Suppressor macrophage treated with lipopolysaccharide for 4 hours (primary cell): ENCODE measurements around the gene CDCP2.

ENCODE experiments used
- DNase-seq: peaks from one replicate; pipeline ENCODE4 v3.0.0-alpha.2; 2020

CDCP2 gene

DNA sequence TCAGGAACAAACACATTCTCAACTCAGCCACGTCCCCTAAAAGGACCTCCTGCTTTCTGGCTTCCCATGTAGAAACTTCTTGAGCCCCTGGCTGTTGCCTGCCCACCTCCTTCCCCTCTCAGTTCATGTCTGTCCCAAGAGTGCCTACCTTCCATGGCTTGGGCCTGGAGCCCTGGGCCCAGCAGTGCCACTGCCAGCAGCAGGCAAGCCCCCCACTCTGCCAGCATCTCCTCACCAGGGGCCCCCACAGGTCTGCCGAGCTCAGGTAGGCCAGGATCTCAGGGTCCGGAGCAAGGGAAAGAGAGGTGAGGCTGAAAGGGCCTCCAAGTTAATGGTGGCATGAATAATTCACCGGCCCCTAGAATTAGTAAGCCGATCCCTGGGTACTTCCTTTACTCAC lies at the start of gene CDCP2:
Gene CDCP2, minus strand, starts transcription at position 305 of the 400 bp plus-strand sequence. Its CDS starts 78 bp downstream, at position 227.
- DNase-seq, result no peak

DNA sequence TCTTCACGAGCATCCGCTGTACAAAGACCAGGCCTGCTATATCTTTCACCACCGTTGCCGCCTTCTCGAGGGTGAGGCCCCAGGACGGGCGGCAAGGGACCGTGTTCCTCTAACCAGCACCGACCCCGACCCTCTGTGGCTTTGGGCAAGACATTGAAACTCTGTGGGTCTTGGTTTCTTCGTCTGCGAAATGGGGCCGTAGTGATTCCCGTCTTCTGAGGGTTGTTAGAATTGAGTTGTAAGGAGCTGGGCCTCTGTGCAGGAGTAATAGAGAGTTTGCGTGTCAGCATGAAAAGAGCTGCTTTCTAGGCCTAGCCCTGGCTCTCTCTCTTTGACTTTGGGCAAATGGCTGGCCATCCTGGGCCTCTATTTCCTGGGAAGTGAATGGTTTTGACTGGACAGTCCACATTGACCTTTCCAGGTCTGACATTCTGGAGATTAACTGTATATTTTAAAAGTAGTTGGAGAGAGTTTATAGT lies 47.8 kb upstream of the CDCP2 start:
- DNase-seq, result no peak

DNA sequence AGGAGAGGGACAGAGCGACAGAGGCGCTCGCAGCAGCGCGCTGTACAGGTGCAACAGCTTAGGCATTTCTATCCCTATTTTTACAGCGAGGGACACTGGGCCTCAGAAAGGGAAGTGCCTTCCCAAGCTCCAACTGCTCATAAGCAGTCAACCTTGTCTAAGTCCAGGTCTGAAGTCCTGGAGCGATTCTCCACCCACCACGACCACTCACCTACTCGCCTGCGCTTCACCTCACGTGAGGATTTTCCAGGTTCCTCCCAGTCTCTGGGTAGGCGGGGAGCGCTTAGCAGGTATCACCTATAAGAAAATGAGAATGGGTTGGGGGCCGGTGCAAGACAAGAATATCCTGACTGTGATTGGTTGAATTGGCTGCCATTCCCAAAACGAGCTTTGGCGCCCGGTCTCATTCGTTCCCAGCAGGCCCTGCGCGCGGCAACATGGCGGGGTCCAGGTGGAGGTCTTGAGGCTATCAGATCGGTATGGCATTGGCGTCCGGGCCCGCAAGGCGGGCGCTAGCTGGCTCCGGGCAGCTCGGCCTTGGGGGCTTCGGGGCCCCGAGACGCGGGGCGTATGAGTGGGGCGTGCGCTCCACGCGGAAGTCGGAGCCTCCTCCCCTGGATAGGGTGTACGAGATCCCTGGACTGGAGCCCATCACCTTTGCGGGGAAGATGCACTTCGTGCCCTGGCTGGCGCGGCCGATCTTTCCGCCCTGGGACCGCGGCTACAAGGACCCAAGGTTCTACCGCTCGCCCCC lies 47.1 kb upstream of the CDCP2 start, which contains the start of the genes CYB5RL and MRPL37:
Gene CYB5RL, minus strand, starts transcription at position 266 of the 754 bp plus-strand sequence. CDS start 4,414 bp downstream, outside the sequence.
Gene MRPL37, plus strand, starts transcription at position 403 of the 754 bp plus-strand sequence. Its CDS starts 77 bp downstream, at position 480.
- peak; percentile 95 for DNase-seq

DNA sequence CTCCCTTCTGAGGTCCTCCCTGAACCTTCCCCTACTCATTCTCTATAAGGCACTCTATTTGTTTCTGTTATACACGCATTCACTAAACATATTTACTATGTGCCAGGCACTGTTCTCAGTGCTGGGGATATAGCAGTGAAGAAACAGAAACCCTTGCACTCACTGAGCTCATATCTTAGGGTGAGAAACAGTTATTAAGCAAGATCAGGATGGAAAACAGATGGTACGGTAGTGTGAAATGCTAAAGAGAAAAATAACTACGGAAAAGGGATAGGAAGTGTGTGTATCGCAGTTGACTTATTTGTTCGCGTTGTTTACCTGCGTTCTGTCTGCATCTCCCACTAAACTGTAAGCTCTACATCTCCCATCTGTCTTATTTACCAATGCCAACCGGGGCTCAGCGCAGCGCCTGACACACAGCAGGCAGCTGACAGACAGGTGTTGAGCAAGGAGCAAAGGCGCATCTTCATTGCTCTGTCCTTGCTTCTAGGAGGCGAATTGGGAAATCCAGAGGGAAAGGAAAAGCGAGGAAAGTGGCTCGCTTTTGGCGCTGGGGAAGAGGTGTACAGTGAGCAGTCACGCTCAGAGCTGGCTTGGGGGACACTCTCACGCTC lies 46.5 kb upstream of the CDCP2 start:
- peak; percentile 19 for DNase-seq

DNA sequence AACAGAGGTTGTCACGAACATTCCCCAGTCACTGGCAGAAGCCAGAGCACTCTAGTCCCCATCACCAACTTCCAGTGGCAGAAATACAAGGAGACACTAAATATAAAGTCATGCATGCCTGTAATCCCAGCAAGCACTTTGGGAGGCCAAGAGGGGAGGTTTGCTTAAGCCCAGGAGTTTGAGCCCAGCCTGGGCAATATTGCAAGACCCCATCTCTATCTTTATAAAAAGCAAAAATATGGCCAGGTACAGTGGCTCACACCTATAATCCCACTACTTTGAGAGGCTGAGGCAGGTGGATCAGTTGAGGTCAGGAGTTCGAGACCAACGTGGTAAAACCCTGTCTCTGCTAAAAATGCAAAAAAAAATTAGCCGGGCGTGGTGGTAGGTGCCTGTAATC lies 40.7 kb upstream of the CDCP2 start:
- no peak for DNase-seq

DNA sequence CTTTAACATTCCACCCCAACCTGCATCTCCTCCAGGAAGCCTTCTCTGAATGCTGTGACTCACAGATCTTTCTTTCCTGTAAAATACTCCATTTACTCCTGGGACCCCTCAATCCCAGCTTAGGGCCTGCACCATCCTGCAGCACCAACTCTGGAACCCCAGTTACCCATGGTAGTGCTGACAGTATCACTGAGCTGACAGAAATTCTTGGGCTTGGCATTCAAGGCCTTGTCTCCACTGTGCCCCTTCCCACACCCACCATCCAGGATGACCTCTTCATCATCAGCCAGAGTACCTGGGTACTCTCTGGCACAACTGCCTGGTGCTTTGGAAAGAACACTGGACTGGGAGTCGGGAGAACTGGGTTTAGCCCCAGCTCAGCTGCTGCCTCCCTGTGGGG lies 38.7 kb upstream of the CDCP2 start:
- DNase-seq, result no peak

DNA sequence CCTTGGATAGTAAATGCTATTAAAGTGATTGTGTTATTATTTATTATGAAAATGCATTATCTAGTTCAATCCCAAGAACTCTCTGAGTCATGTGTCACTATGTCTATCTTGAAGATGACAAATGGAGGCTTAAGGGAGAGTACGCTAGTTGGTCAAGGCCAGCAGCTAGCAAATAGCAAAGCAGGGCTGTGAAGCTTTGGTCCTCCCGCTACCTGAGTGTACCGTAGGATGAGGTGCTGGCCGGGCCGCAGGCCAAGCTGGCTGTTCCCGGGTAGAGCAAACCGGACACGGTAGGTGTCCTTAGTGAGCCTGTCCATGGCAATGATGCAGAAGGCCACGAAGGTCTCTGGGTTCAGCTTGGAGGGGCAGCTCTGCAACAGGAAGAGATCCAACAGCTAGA lies 37.7 kb upstream of the CDCP2 start:
- no peak for DNase-seq

DNA sequence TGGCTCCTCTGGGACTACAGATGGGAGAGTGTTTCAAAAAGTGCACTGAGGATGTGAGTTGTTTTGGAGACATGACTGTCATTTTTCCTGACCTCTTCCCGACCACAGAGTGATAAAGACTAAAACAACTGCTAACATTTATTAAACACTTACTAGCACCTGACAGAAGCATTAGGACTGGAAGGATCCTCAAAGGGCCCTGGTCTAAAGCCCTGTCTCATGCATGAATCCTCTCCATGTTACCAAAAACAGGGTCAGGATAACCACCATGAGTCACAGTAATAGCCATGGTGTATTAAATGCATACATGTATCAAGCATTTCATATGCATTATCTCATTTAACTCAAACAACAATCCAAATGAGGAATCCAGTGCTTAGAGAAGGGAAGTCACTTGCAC lies 35.5 kb upstream of the CDCP2 start:
- DNase-seq, result no peak

DNA sequence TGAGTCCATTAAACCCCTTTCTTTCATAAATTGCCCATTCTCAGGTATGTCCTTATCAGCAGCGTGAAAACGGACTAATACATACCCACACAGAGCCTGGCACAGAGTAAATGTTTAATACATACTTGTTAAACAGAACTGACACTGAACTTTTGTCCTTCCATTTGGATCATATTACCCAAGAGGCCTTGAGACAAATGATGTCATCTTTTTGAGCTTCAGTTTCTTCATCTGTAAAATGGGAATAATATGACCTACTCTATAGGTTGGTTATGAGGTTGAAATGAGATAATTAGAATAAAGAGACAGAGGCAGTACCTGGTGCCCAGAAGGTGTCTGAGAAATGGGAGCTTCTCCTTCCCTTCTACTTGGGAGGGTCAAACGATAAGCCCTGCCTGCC lies 33.3 kb upstream of the CDCP2 start:
- DNase-seq, result no peak

DNA sequence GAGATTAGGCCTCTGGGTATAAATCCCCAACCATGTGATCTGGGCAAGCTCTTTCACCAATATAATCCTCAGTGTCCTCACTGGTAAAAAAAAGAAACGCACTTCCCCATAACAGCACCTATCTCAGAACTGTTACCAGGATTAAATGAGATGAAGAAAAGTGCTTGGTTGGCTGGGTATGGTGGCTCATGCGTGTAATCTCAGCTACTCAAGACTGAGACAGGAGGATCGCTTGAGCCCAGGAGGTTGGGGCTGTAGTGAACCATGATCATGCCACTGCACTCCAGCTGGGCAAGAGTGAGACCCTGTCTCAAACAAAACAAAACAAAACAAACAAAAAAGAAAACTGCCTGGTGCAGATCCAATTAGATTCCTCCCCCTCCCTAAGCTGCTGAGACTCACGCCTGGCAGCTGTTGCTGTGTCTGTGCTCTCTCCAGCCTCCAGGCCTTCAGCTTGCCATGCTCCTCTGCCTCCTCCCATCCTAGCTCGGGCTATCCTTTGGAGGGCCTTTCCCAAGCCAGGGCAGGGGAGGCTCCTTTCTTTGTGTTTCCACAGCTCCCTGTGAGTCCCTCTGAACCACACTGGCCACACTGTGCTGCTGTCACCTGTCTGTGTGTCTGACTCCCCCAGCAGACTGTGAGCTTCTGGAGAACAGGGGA lies 28.0 kb upstream of the CDCP2 start:
- DNase-seq, result no peak

DNA sequence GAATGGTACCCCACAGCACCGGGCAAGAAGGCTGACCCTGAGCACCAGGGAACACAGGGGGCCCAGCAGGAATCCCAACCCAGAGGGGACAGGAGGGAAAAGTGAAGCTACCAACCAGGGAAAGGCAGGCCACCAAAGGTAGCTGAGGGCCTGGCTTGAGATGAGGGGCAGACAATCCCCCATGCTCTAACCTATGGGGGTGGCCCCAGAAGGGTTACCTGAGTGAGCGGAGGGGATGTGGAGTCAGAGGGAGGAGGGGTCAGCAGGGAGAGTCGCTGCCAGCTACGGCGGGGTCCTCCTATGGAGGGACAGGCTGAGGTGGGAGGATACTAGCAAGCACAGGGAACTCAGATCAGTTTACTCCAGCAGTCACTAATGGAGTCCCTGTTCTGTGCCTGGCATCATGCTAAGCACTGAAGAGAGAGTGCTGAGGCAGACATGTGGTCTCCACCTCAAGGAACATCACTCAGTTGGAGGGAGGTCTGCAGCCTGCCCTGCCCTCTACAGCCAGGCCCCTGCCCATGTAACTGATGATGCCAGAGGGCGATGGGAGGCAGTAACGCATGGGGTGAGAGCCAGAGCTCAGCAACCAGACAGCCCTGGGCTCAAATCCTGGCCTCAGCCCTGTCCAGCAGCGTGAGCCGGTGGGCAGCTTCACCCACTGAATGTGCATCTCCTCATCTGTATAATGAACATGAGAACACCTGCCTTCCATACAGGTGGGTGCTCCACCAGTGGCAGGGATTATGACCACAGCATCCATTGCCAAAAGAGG lies 25.7 kb upstream of the CDCP2 start:
- DNase-seq, result no peak

DNA sequence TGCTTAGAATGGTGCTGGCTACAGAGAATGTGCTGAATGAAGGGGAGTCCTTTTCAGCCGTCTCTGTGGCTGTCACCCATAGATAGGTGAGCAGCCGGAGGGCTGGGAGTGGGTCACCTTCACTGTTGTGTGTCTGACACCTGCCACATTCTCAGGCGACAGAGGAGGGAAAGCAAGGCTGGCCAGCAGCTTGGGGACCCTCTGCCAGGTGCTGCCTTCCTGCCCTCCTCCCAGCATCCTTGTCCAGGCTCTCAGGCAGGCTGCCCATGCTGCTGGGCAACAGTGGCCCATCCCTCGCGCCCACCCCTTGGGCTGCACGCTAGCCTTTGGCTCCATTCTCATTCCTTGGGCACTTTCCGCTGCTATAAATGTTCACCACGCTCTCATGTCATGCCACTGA lies 24.9 kb upstream of the CDCP2 start:
- DNase-seq, result no peak

DNA sequence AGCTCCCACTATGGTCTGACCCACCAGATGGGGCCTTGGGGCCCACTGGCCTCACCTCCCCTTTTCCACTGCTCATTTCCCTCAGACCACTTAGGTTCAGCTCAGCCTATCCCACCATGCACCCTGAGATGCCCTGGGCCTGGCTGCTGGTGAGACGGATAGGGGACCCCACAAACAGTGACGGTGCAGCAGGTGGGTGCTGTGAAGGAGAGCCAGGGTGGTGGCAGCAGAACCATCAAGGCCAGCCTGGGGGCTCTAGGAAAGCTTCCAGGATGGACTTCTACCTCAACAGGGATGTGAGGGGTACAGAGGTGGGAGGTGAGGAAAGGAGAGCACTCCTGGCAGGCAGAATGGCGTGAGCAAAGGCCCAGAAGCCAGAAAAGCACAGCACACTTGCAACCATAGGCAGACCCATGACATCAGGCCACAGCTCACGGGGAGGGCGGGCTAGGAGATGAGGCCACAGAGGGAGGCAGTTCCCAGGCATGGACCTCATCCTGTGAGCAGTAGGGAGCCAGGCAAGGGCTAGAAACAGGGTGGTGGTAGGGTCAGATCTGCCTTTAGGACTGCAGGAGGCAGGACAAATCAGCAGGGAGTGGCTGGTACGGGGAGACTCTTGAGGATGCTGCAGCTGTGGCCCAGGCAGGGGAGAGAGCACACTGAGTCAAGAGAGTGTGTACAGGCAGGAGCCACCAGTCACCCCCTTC lies 24.0 kb upstream of the CDCP2 start:
- no peak for DNase-seq

DNA sequence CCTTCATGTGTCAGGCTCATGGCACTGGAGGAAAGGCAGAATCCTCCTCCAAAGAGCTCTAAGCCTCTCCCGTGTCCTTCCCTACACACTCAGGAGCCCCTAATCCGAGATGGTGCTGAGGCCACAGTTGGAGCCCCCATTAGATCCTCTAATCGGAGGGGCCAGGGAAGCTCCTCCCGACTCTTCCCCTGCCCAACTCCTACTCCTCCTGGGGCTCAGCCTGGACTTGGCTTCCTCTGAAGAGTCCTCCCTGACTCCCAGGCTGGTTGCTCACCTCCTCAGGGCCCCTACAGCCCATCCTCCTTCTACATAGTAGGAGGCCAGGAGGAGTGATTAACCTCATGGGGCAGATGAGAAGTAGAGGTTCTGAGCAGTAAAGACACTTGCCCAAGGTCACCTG lies 21.3 kb upstream of the CDCP2 start:
- no peak for DNase-seq

DNA sequence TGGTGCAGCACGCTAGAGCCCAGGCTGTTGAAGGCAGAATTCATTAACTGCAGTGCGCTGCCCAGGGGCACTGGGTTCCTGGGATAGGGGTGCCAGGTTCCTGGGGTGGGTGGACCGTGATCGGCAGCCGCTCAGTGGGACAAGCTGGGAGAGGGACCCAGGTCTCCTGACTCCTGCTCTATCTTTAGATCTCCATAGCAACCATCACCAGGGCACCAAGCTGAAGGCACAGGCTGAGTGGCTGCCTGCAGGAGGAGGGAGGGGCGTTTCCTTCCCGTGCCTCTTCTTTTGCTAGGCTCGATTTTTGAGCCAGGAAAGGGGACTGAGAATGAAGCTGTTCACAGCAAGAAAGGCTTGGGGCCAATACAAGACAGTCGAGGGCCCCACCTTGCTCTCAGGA lies 20.9 kb upstream of the CDCP2 start:
- DNase-seq, result no peak

DNA sequence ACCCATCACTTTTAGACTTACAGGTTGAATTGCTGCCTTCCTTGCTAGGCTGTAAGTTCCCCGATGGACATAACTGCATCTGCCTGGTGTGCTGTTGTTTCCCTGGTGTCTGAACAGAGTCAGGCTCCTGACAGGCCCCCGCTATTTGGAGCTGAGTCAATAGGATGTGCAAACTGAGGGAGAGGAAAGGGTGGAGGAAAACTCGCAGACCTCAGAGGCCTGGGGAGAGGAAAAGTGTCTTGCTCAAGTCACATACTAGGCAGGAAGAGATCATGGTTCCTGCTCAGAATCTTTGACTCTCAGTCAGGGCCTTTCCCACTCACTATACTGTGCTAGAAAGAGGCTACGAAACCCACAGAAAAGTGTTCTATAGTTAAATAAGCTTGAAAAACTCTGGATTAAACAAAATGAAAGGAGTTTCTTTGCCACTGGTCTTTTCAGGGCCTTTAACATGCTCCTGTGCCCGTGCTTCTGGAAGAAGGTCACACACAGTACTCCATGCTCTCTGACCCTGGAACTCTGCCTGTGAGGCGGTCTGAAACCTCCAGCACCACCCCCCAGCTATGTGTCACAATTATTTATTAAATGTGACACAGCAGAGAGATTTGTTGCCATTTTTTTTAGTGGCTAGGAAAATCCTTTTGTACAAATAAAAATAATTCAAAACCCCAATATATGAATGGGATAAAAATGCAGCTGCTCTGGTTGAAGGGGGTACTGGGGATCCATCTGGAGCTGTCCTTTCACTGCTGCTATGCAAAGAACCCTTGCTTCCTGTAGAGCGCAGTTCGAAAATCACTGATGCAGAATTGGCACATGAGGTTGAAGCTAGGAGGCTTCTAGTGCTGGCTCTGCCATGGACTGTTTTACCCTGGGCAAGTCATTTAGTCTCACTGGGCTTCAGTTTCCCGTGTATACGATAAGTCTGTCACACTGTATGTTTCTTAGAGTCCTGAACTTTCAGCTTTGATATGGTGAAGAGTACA lies 20.1 kb upstream of the CDCP2 start:
- DNase-seq, result no peak

DNA sequence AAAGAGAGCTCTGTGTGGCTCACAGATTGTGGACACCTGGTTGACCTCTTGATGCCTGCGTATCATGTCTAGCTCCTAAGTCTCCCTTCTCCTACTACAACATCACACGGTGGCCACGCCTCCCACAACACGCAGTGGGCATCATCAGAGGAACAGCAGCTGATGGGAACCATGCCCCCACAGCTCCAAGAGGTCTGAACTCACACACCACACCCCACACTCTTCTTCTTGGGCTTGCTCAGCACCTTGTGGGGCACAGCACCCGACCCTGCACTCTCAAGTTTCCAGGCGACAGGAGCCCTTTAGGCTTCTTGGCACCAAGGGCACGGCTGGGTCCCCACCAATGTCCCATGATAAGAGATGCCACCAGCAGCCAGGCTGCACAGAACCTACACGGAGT lies 18.8 kb upstream of the CDCP2 start:
- no peak for DNase-seq

DNA sequence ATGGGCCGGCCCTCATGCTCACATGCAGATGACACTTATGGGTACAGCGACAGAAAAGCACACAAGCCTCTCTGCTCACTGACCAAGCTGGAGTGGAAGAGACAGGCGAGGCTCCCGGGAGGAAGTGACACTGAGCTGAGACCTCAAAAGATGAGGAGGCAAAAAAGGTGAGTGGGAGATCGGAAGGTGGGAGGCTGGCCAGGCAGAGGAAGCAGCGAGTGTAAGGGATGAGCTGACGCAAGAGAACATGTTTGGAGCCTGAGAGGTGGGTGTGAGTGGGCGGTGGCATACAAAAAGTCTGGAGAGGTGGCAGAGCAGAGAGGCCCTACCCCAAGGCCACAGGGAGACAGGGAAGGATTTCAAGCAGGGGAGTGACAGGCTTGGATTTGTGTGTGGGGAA lies 18.2 kb upstream of the CDCP2 start:
- no peak for DNase-seq

DNA sequence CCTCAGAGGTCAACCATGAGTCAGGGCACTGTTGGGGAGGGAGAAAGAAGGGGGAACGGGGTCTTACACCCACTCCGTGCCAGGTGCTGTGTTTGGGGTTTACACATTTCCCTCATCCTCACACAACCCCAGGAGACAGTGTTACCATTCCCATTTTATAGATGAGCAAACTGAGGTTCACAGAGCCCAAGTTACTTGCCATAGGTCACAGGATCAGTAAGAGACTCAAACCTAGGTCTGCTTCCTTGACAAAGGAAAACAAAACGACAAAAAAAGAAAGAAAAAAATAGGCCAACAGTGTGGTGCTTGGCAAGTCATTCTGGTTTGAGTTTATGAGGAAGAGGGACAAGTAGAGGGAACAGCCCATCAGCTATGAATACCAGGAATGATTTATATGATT lies 16.3 kb upstream of the CDCP2 start:
- DNase-seq, result no peak

DNA sequence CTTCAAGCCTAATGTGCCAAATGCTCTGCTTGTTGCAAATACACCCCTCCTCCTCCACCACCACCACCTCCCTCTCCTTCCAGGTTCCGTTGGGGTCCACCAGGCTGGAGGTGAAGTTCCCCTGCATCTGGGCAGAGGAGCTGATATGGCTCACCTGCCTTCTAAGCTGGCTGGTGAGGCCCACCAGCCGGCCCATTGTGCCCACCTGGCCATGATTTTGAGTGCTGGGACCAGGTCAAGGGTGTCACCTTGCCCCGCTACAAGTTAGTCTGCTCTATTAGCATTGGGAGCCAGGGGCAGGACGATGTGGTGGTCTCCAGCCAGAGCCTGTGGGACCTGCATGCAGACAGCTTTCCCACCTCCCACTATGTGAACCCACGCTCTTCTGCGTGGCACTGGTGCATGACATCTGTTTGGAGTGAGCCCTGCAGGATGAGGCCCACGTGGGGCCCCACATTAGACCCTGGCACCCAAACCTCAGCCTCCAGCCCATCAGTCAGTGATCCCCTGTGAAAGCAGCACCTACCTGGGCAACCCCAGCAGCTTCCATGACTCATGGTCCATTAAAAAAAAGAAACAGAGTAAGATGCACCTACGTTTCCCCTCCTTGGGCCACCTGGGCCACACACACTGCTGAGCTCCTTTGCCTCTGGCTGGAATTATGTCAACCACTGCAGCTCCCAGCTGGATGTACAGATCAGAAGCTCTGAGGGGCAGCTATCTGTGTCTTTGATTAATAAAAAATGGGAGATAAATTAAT lies 15.6 kb upstream of the CDCP2 start:
- no peak for DNase-seq
